Measurements from ENCODE around the gene IFT57. TPM values are rescaled to one million over a fixed set of nuclear protein-coding genes. Genes with fewer than 3 reads are reported as not detected.

The IFT57 gene
- total RNA-seq, 1 donor from 2014 or later = 21.4 TPM

- Mint-ChIP-seq H3K4me1 (ENCODE audit: low read depth, unreplicated experiment) (peaks cover 4% of the 10 kb centered on the region), H3K9me3 (ENCODE audit: unreplicated experiment) (no peaks in the 10 kb centered on the region), H3K27me3 (ENCODE audit: unreplicated experiment) (no peaks in the 10 kb centered on the region), H3K4me3 (ENCODE audit: unreplicated experiment) (no peak overlapping the region), H3K27ac (ENCODE audit: unreplicated experiment) (no peak overlapping the region), H3K36me3 (ENCODE audit: unreplicated experiment) (peaks cover 5% of the 10 kb centered on the region)
- no peak for DNase-seq
- TF ChIP-seq, protein P1, sequence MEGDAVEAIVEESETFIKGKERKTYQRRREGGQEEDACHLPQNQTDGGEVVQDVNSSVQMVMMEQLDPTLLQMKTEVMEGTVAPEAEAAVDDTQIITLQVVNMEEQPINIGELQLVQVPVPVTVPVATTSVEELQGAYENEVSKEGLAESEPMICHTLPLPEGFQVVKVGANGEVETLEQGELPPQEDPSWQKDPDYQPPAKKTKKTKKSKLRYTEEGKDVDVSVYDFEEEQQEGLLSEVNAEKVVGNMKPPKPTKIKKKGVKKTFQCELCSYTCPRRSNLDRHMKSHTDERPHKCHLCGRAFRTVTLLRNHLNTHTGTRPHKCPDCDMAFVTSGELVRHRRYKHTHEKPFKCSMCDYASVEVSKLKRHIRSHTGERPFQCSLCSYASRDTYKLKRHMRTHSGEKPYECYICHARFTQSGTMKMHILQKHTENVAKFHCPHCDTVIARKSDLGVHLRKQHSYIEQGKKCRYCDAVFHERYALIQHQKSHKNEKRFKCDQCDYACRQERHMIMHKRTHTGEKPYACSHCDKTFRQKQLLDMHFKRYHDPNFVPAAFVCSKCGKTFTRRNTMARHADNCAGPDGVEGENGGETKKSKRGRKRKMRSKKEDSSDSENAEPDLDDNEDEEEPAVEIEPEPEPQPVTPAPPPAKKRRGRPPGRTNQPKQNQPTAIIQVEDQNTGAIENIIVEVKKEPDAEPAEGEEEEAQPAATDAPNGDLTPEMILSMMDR (IDR thresholded peaks at IDR 0.05; ENCODE audit: partially characterized antibody, unreplicated experiment) = no peak
Measured at GRCh38 chr3:108208831-108209230, 13.4 kb downstream of the IFT57 start.

DNA sequence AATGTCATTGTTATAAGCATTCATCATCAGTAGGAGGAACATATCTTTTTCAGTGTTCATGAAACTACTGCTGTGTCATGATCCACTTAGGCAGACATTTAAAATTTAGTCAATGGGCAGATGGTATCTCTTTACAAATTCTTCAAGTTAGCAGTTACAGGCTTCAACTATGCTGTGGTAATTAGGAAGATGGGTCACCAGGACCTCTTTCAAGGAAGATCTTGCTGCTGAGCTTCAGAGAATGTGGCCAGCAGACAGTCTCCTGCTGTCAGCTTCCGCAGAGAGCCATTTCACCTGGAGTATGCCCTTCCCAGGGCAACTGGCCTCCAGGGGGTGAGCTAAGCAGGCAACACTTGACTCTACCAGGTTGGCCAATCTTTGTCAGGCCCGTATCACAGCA, 19.4 kb downstream of the IFT57 start:
- TF ChIP-seq, protein P1 (IDR thresholded peaks at IDR 0.05; ENCODE audit: partially characterized antibody, unreplicated experiment) = no peak
- peak; percentile 16 for DNase-seq
- Mint-ChIP-seq H3K9me3 (ENCODE audit: unreplicated experiment) (no peaks in the 10 kb centered on the region), H3K4me3 (ENCODE audit: unreplicated experiment) (no peak overlapping the region), H3K27ac (ENCODE audit: unreplicated experiment) (no peak overlapping the region), H3K36me3 (ENCODE audit: unreplicated experiment) (no peaks in the 10 kb centered on the region), H3K27me3 (ENCODE audit: unreplicated experiment) (no peaks in the 10 kb centered on the region), H3K4me1 (ENCODE audit: low read depth, unreplicated experiment) (peaks cover 15% of the 10 kb centered on the region)

- Mint-ChIP-seq H3K36me3 (ENCODE audit: unreplicated experiment) (no peaks in the 10 kb centered on the region), H3K4me1 (ENCODE audit: low read depth, unreplicated experiment) (peaks cover 15% of the 10 kb centered on the region), H3K27ac (ENCODE audit: unreplicated experiment) (no peak overlapping the region), H3K4me3 (ENCODE audit: unreplicated experiment) (no peak overlapping the region), H3K27me3 (ENCODE audit: unreplicated experiment) (no peaks in the 10 kb centered on the region), H3K9me3 (ENCODE audit: unreplicated experiment) (no peaks in the 10 kb centered on the region)
- TF ChIP-seq, protein P1 (IDR thresholded peaks at IDR 0.05; ENCODE audit: partially characterized antibody, unreplicated experiment) = no peak
- DNase-seq = no peak
Measured at GRCh38 chr3:108202080-108202479, 20.1 kb downstream of the IFT57 start.

DNA sequence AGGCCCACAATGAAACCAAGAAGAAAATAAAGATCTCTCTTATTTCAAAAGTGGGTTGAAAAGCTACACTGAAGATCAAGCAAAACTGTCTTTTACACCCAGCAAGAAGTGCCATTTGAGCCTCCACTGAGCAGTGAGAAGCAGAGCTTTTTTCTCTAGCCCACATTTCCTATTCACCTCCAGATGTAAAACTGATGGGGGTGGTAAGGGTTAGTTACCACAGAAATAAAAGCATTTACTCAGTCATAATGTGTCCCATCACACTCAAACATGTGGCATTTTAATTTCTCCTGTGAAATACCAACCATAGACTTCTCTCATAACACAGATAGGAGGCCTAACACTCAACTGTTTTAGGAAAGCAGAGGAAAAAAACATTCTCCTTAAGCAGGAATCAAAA, 21.0 kb downstream of the IFT57 start:
- H3K36me3 Mint-ChIP-seq (ENCODE audit: unreplicated experiment) = no peaks in the 10 kb centered on the region
- no peaks in the 10 kb centered on the region for H3K27me3 Mint-ChIP-seq (ENCODE audit: unreplicated experiment)
- TF ChIP-seq, protein P1 (IDR thresholded peaks at IDR 0.05; ENCODE audit: partially characterized antibody, unreplicated experiment) = no peak
- DNase-seq = no peak
- H3K4me1 Mint-ChIP-seq (ENCODE audit: low read depth, unreplicated experiment) = peaks cover 15% of the 10 kb centered on the region
- H3K4me3 Mint-ChIP-seq (ENCODE audit: unreplicated experiment) = no peak overlapping the region
- H3K27ac Mint-ChIP-seq (ENCODE audit: unreplicated experiment) = no peak overlapping the region
- H3K9me3 Mint-ChIP-seq (ENCODE audit: unreplicated experiment) = no peaks in the 10 kb centered on the region

DNA sequence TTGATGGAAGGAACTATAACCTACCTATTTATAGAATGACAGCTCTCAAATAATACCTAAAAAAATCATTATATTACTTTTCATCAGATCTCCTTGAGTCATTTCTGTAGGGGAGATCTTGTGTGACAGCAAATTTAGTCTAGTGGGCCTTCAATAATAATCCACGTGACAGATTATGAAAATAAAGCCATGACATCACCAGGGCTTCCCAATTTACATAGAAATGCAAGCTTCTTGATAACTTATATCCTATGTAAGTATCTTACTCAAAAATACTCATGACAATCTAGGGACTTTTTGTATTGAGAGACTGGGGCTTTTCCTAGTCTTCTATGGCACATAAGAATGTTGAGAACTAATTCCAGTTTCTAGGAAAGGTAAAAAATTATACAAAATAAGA, 21.6 kb downstream of the IFT57 start:
- Mint-ChIP-seq H3K9me3 (ENCODE audit: unreplicated experiment) (no peaks in the 10 kb centered on the region), H3K4me3 (ENCODE audit: unreplicated experiment) (no peak overlapping the region), H3K27me3 (ENCODE audit: unreplicated experiment) (no peaks in the 10 kb centered on the region), H3K36me3 (ENCODE audit: unreplicated experiment) (no peaks in the 10 kb centered on the region), H3K4me1 (ENCODE audit: low read depth, unreplicated experiment) (peaks cover 15% of the 10 kb centered on the region), H3K27ac (ENCODE audit: unreplicated experiment) (no peak overlapping the region)
- TF ChIP-seq, protein P1 (IDR thresholded peaks at IDR 0.05; ENCODE audit: partially characterized antibody, unreplicated experiment) = no peak
- DNase-seq = no peak

All from glutamatergic neuron (in vitro differentiated cells).